NOMO-1 (cell line): ENCODE data around the gene USP13.
A peak's percentile ranks its signal among the peaks of the same experiment; 100 is the strongest.

Source experiments
- DNase-seq, 2 experiments: peaks; one replicate each; lab custom pipeline; 2025; ENCODE audit not compliant: unreplicated experiment in 2 of 2; lab: John Stamatoyannopoulos, UW

The USP13 gene

GRCh38 chr3:179732661-179733348 lies 80.0 kb downstream of the USP13 start:
- DNase-seq: no peak

- no peak for DNase-seq
These were observed 81.0 kb downstream of the USP13 start for GRCh38 chr3:179733797-179734196.

DNA sequence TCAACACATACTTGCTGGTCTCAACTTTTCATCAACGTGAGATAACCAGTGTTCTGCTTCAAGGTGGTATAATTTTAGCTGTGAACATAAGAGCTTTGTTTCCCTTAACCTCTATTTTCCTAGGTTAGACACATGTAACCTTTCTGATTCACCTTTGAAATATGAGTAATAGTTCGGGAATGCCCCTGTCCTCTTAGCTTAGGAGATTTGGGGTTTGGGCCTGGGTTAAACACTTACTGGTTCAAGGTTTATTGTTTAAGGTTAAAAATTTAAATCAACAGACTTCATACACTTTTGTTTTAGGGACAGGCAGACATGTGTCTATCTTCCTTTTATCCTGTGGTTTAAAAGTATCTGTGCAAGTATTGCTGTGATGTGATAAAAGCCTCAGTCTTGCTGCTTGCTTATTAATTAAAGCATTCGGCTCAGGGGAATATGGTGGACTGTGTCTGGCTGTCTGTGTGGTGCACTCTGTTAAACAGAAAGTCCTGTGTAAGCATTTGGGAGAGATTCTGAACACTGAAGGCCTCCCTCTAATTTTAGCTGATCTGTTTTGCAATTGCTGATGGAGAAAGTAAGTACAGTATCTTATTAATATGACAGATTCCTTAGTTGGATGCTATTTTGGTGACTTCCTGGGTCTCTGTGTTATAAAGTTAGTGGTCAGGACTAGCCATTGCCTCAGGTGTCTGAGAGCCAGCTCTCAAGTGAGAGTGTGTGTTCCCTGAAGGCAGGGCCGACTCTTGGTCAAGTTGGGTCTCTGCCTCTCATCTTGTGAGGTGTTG lies 81.8 kb downstream of the USP13 start:
- no peak for DNase-seq

DNA sequence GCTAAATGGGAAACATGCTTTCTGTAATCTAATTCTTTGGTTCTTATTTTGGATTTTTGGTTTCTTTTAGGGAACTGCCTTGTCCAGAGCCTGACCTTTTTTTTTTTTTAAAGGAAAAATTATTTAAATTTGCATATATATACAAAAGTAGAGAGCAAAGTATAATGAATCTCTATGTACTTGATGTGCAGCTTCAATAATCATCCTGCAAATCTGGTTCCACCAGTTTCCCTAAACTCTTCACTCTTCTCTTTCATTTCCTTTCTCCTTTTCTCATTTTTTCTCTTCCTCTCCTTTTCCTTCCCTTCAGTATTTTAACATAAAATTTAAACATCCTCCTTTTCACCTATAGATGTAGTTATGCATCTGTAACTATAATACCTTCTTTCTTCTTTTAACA lies 82.5 kb downstream of the USP13 start:
- no peak for DNase-seq

GRCh38 chr3:179738998-179739397 lies 86.2 kb downstream of the USP13 start:
- DNase-seq: no peak

DNA sequence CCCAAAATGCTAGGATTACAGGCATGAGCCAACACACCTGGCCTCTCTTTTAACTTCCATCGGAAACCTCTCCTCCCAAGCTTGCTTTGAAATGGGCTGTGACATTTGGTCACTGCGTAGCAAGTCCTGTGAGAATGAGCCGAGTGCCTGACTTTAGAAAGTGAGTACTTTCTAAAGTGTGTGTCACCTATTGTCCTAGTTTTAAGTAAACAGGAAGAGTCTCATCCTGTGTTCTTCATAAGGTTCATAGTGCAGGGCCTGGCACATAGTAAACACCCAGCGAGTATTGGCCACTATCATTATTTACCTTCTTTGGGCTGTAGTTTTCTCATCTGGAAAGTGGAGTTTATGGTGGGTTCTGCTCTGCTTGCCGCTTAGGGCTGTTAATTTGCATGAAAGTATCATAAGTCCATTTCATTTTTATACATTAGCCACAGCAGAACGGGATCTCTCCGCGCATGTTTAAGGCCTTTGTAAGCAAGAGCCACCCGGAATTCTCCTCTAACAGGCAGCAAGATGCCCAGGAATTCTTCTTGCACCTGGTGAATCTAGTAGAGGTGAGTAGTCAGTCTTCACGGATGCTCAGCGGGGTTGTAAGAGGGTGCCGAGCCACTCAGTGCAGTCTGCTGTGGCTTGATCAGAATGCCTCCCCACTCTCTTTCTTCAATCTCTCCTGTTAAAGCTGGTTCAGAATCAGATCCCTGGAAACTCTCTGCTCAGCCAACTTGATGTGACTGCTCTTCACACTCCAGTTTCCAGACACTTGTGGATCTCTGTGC lies 87.2 kb downstream of the USP13 start:
- no peak for DNase-seq

GRCh38 chr3:179743913-179744312 lies 91.1 kb downstream of the USP13 start:
- DNase-seq: peak; percentile 78 to 88

- DNase-seq: no peak
These were observed 91.8 kb downstream of the USP13 start for GRCh38 chr3:179744667-179745066.

DNA sequence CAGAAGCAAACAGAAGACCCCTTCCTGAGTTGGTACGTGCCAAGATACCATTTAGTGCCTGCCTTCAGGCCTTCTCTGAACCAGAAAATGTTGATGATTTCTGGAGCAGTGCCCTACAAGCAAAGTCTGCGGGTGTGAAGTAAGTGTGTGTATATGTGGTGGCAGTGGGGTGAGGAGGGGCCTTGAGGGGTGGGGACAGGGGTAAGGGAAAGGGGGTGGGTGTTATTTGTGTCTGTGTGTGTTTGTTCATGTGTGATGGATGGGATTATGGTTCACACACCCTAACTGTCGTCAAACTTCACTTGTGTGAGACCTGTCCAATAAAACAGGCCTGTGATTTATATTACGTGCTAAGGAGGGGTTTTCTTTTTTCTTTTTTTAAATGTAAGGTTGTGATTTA lies 92.2 kb downstream of the USP13 start:
- no peak for DNase-seq

DNA sequence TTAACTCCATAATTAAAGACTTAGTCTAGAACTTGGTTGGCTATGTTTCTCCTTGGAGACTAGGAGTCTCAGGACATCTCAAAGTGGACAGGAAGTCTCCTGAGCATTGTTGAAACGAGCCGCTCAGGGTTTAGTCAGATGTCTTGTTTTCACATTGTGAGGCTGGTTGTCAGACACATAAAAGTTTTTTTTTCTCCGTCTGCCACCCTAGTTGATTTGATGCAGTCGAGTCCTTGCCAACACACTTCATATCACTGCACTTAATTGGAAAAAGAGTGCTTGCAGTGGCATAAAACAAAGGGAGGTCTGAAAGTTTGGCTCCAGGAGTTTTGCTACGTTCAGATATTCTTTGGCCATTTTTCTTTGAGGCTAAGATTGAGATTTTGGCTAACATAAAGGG lies 92.9 kb downstream of the USP13 start:
- no peak for DNase-seq

DNA sequence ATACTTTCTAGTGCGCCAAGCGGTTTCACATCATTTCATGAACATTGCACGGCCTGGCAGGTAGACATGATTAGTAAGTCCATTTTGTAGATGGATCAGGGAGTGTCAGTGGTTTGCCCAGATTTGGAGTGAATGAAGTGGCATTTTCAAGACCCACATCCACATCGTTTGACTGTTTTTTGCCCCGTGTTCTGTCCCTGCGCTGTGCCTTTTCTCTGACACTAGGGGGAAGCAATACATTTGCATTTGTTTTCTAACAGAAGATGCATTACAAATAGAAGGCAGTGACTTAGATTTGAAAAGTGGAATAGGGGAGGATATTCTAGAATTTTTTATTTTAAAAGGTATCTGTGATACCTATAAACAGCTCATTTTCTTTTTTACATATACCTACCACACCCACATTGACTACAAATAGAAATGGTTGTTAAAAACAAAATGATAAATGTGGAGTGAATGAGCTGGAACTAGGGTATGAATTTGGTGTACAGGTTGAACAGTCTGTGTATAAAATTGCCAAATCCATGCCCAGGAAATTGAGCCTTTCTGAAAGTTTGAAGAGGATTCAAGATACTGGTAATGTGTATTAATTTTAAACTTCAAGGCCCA lies 98.0 kb downstream of the USP13 start:
- DNase-seq: peak in 1 of 2 experiments; percentile 35

DNA sequence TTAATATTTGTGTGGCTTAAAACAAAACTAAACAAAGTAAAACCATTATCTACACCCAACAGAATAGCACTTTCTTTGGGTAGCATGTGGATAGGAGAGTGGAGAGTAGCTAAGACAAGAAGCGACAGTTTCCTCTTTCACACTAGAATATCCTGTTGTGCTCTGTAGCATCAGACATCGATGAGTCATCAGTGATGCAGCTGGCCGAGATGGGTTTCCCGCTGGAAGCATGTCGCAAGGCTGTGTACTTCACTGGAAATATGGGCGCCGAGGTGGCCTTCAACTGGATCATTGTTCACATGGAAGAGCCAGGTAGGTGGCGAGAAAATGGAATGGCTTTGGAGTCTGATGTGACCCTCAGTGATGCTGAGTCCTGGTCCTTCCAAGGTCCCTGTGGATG lies 108.1 kb downstream of the USP13 start:
- DNase-seq: peak in 1 of 2 experiments; percentile 27

DNA sequence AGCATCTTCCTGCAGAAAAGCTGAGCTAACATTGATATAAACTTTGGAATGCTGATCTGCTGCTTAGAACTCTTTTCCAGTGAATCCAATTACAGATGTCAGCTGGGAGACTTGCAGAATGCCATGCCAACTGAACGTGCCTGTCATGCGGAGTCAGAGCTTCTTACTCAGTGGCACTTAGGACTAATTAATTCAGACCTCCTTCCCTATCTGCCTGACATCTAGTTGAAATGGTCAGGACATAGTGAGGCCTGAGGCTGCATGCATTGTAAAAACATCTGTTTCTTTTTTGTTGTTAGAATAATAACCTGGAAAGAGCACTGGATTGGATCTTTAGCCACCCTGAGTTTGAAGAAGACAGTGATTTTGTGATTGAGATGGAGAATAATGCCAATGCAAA lies 112.6 kb downstream of the USP13 start:
- no peak for DNase-seq

GRCh38 chr3:179766416-179767133 lies 113.7 kb downstream of the USP13 start:
- DNase-seq: no peak

- DNase-seq: peak; percentile 8 to 18
These were observed 115.2 kb downstream of the USP13 start for GRCh38 chr3:179768080-179768479.

DNA sequence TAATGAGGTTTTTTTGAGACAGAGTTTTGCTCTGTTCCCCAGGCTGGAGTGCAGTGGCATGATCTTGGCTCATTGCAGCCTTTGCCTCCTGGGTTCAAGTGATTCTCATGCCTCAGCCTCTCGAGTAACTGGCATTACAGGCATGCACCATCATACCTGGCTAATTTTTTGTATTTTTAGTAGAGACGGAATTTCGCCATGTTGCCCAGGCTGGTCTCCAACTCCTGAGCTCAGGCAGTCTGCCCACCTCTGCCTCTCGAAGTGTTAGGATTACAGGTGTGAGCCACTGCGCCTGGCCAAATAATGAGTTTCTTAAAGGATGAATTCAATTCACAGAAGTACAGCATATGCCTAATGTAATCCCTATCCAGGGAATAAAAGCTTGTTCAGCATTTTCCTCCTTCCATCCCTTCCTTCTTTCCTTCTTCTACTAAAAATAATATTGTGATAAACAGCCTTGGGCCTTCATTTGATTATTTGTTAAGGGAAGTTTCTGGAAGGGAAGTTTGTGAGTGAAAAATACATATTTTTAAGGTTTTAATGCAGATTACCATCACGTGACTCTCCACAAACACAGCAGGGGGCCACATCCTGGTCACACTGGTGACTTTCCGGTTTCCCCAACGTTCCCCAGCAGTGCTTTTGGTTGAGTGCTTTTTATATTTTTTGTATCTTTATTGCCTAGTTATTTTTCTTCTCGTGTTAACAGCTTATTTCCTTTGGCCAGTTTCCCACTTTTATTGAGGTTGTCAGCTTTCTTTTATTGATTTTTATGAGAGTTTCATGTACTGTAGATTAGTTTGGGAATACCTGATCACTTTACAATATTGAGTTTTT lies 116.8 kb downstream of the USP13 start:
- DNase-seq: no peak

- DNase-seq: no peak
These were observed 119.0 kb downstream of the USP13 start for GRCh38 chr3:179771797-179772196.

DNA sequence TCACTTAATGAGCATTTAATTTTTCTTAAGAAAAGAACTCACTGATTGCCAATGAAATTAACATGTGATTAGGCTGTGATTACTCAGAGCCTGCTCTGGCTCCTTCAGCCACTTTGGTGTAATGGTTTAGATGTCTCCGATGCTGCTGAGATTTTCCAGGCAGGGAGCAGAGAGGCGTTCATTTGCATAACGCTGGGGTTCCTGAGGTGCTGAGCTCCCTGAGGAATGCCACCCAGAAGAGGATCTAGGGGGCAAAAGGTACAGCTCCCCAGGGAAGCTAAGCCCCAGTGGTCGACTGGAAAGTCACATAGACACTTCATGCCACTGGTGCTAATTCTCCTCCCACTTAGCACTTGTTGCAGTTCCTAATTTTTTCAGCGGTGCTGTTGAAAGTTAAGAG lies 119.5 kb downstream of the USP13 start:
- DNase-seq: no peak

GRCh38 chr3:179775416-179776122 lies 122.7 kb downstream of the USP13 start:
- no peak for DNase-seq
